DND-41 (cell line): Measurements from ENCODE around the gene S100A14.

Experiments used
- ATAC-seq: fragments of 200-7000 bp; cut with Tn5 transposase; 3 replicates; pipeline ENCODE4 v1.9.1; 2021; ENCODE audit warnings: low read depth; ENCODE audit not compliant: insufficient read depth
- DNase-seq: peaks from one replicate; pipeline ENCODE4 v3.0.0-alpha.2; 2020
- H2AFZ ChIP-seq: 2 replicates; pipeline ENCODE4 v1.6.0; 2012; ENCODE audit warnings: low read depth, low read length
- H3K27ac ChIP-seq: 2 replicates; pipeline ENCODE4 v1.5.1; 2012; ENCODE audit warnings: low read length, inconsistent platforms
- H3K27me3 ChIP-seq: fragments of 200-600 bp; sonication (generic); 2 replicates; pipeline ENCODE4 v1.6.0; 2012; ENCODE audit warnings: low read length, mild to moderate bottlenecking, inconsistent platforms; ENCODE audit not compliant: insufficient read depth, poor library complexity
- H3K36me3 ChIP-seq: 2 replicates; pipeline ENCODE4 v1.5.1; 2012; ENCODE audit warnings: low read length, inconsistent platforms; ENCODE audit not compliant: insufficient read depth
- H3K4me1 ChIP-seq: 2 replicates; pipeline ENCODE4 v1.5.1; 2012; ENCODE audit warnings: mild to moderate bottlenecking, low read length; ENCODE audit not compliant: insufficient read depth
- H3K4me2 ChIP-seq: 2 replicates; pipeline ENCODE4 v1.6.0; 2012; ENCODE audit warnings: mild to moderate bottlenecking, moderate library complexity, low read length, inconsistent platforms; ENCODE audit not compliant: insufficient read depth
- H3K4me3 ChIP-seq, 2 experiments: fragments of 200-600 bp in 1 of 2; shearing (Covaris generic) in 1 of 2; 2 replicates each; pipeline ENCODE4 v1.5.1; 2012 to 2016; ENCODE audit warnings: inconsistent platforms in 2 of 2, low read length in 2 of 2, mild to moderate bottlenecking in 2 of 2, low read depth in 1 of 2, moderate library complexity in 1 of 2
- H3K79me2 ChIP-seq: 2 replicates; pipeline ENCODE4 v1.6.0; 2012; ENCODE audit warnings: low read length, inconsistent platforms; ENCODE audit not compliant: insufficient read depth
- H3K9ac ChIP-seq: 2 replicates; pipeline ENCODE4 v1.6.0; 2012; ENCODE audit warnings: low read depth, mild to moderate bottlenecking, inconsistent platforms, low read length, moderate library complexity
- H3K9me3 ChIP-seq: 2 replicates; pipeline ENCODE4 v1.5.1; 2012; ENCODE audit warnings: low read length, moderate library complexity, mild to moderate bottlenecking, inconsistent platforms; ENCODE audit not compliant: insufficient read depth, severe bottlenecking
- H4K20me1 ChIP-seq: 2 replicates; pipeline ENCODE4 v1.6.0; 2012; ENCODE audit warnings: low read length; ENCODE audit not compliant: insufficient read depth
- CTCF ChIP-seq: IDR thresholded peaks from 2 replicates; pipeline ENCODE4 v1.5.1; 2012; ENCODE audit warnings: borderline replicate concordance, low read length, moderate library complexity, mild to moderate bottlenecking; ENCODE audit not compliant: poor library complexity, severe bottlenecking; ENCODE audit errors: extremely low read depth
- EZH2 ChIP-seq: IDR thresholded peaks from 3 replicates; pipeline ENCODE4 v1.6.1; 2012; ENCODE audit warnings: borderline replicate concordance, low read depth, mild to moderate bottlenecking, moderate library complexity, low read length, inconsistent platforms; ENCODE audit not compliant: severe bottlenecking

S100A14 gene

GRCh38 chr1:153617663-153618062, 1.5 kb upstream of the S100A14 start:
- peak; percentile 83 for ATAC-seq

DNA sequence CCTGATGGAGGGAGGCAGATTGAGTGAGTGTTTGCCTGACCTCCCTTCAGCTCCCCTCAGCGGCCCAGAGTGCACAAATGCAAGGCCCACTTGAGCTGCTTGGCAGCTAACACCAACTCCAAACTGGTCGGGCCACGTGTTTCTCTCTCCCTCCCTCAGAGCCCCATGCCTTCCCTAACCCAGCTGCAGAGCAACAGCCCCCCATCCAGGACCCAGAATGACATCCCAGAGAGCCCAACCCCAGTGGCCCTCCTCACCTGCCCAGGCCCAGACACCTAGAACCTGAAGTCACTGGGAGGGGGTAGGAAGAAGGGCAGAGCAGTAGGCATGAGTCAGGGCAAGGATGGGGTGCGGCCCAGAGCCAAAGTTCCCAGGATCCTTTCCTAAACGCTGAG, 789 bp upstream of the S100A14 start:
- Histone ChIP-seq H2AFZ (no peak overlapping the region), H3K36me3 (no peaks in the 10 kb centered on the region), H3K9ac (no peak overlapping the region), H4K20me1 (no peaks in the 10 kb centered on the region; the same call in 1 of the 2 replicates), H3K27ac (no peak overlapping the region), H3K9me3 (no peaks in the 10 kb centered on the region), H3K27me3 (no peaks in the 10 kb centered on the region), H3K4me1 (no peaks in the 10 kb centered on the region), H3K79me2 (no peaks in the 10 kb centered on the region), H3K4me3 (no peak overlapping the region), H3K4me2 (no peak overlapping the region)
- TF ChIP-seq EZH2 = no peak
- no peak for TF ChIP-seq CTCF
- ATAC-seq = no peak
- no peak for DNase-seq

More at GRCh38 chr1:153617663-153618062, 1.5 kb upstream of the S100A14 start:
- Histone ChIP-seq H2AFZ (peak overlapping the region; percentile 17; the same call in 1 of the 2 replicates), H4K20me1 (no peaks in the 10 kb centered on the region; the same call in 1 of the 2 replicates), H3K4me1 (no peaks in the 10 kb centered on the region), H3K4me3 (no peak overlapping the region), H3K27ac (no peak overlapping the region), H3K79me2 (no peaks in the 10 kb centered on the region), H3K4me2 (no peak overlapping the region), H3K27me3 (no peaks in the 10 kb centered on the region), H3K36me3 (no peaks in the 10 kb centered on the region), H3K9me3 (no peaks in the 10 kb centered on the region), H3K9ac (no peak overlapping the region)
- peak; percentile 63 for TF ChIP-seq CTCF
- no peak for TF ChIP-seq EZH2
- DNase-seq = peak; percentile 53

DNA sequence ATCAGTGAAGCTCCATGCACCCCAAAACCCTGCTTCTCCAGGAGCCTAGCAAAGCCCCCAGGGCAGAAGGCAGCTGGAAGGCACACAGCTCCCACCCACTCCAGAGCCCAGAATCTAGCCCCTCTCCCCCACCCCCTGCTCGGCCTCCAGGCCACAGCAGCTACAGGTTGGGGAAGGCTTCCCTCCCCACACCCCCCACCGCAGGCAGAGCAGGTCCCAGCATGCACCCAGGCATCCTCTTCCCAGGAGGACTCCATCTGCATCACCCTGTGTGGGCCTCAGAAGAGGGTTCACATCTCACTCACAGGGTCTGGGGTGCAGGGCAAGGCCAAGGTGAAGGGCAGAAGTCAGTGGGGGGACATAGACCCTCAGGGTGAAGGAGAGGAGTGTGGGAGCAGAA, 719 bp downstream of the S100A14 start:
- H3K4me1 ChIP-seq = no peaks in the 10 kb centered on the region
- TF ChIP-seq EZH2 (no peak), CTCF (no peak)
- no peaks in the 10 kb centered on the region; the same call in 1 of the 2 replicates for H4K20me1 ChIP-seq
- no peak overlapping the region for H3K4me2 ChIP-seq
- H3K36me3 ChIP-seq = no peaks in the 10 kb centered on the region
- DNase-seq (no peak), ATAC-seq (no peak)
- no peak overlapping the region for H3K9ac ChIP-seq
- no peak overlapping the region for H3K4me3 ChIP-seq
- H3K9me3 ChIP-seq = no peaks in the 10 kb centered on the region
- H3K27me3 ChIP-seq = no peaks in the 10 kb centered on the region
- H2AFZ ChIP-seq = no peak overlapping the region
- no peak overlapping the region for H3K27ac ChIP-seq
- no peaks in the 10 kb centered on the region for H3K79me2 ChIP-seq

- Histone ChIP-seq H3K79me2 (no peaks in the 10 kb centered on the region), H3K9me3 (no peaks in the 10 kb centered on the region), H3K4me1 (no peaks in the 10 kb centered on the region), H3K4me3 (no peak overlapping the region), H3K4me2 (no peak overlapping the region), H2AFZ (no peak overlapping the region), H3K9ac (no peak overlapping the region), H3K36me3 (no peaks in the 10 kb centered on the region), H3K27ac (no peak overlapping the region), H4K20me1 (no peaks in the 10 kb centered on the region; the same call in 1 of the 2 replicates), H3K27me3 (no peaks in the 10 kb centered on the region)
- TF ChIP-seq CTCF = no peak
- ATAC-seq (no peak), DNase-seq (no peak)
These were observed 1.2 kb downstream of the S100A14 start for GRCh38 chr1:153614906-153615305.
